Peyer's patch (tissue), 4 donors: ENCODE data around the gene HOXD10. TPM values are rescaled to one million over a fixed set of nuclear protein-coding genes. Genes with fewer than 3 reads are reported as not detected.

ENCODE experiments used
- DNase-seq, 3 donors: peaks; one replicate each; pipeline ENCODE4 v3.0.0-alpha.2; 2017 to 2019
- H3K27ac ChIP-seq, 4 donors: fragments of 200-600 bp; sonication (generic); one replicate each; pipeline ENCODE4 v1.5.1; 2016 to 2019
- H3K27me3 ChIP-seq, 2 donors: fragments of 200-600 bp; sonication (generic); one replicate each; pipeline ENCODE4 v1.5.1; 2019
- H3K36me3 ChIP-seq, 3 donors: fragments of 200-600 bp; sonication (generic); one replicate each; pipeline ENCODE4 v1.5.1; 2016 to 2019
- H3K4me1 ChIP-seq, 4 donors: fragments of 200-600 bp; sonication (generic); one replicate each; pipeline ENCODE4 v1.5.1; 2016 to 2019
- H3K4me3 ChIP-seq, 4 donors: fragments of 200-600 bp; sonication (generic); 1 replicate in 3 of 4; 2 replicates in 1 of 4; pipeline ENCODE4 v1.5.1; 2016 to 2019; ENCODE audit warnings: mild to moderate bottlenecking in 1 of 4
- H3K9me3 ChIP-seq, 4 donors: fragments of 200-600 bp; sonication (generic); one replicate each; pipeline ENCODE4 v1.5.1; 2016 to 2019; ENCODE audit warnings: mild to moderate bottlenecking in 1 of 4
- POLR2A ChIP-seq, 2 donors: fragments of 450-650 bp; IDR thresholded peaks; one replicate each; pipeline ENCODE4 v1.5.1; 2017; ENCODE audit warnings: antibody characterized with exemption in 2 of 2, mild to moderate bottlenecking in 2 of 2, moderate library complexity in 2 of 2
- total RNA-seq, 4 donors: library from RNA; depleted of rRNA; stranded (reverse); fragments of >200 nt; gene quantifications; one replicate each; pipeline ENCODE4 v1.1.0, GENCODE V29; 2016
- TF ChIP-seq, protein P1 (sequence below), 6 experiments: fragments of 450-650 bp in 4 of 6; fragments of 200-600 bp in 2 of 6; sonication (generic) in 1 of 6; IDR thresholded peaks; one replicate each; pipeline ENCODE4 v1.5.1; 2017 to 2019; ENCODE audit warnings: antibody characterized with exemption in 6 of 6, mild to moderate bottlenecking in 3 of 6, moderate library complexity in 1 of 6

The HOXD10 gene
- total RNA-seq, 4 donors from 2014 or later: not detected

DNA sequence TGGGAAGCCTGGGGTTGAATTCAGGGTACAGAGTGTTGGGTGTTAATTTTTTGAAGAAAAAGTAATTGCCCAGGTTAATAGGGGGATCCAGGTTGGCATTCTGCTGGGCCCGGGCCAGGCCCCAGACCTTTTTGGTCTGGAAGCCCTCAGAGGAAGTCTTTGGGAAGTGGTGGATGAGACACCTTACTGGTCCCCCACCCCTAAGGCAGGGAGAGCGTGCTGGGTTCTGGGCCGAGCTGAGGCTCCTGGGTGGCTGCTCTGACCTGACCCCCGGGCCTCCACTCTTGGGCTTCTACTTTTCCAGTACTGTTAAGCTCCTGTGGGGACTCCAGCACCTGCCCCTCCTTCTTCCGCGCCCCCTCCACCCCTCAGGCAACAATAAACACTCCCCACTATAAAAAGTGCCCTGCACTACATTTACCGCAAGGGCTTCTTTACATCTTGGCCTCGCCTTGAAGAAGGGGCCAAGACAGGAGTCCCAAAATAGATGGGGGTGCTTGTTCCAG is 39.8 kb downstream of the HOXD10 start:
- Histone ChIP-seq H3K4me3 (no peak overlapping the region), H3K9me3 (no peaks in the 10 kb centered on the region), H3K4me1 (peaks cover 0 to 23% (median 0%) of the 10 kb centered on the region in 4 donors), H3K27me3 (no peaks in the 10 kb centered on the region), H3K27ac (no peak overlapping the region), H3K36me3 (peaks cover 0 to 11% (median 0%) of the 10 kb centered on the region in 3 donors)
- TF ChIP-seq, protein P1, sequence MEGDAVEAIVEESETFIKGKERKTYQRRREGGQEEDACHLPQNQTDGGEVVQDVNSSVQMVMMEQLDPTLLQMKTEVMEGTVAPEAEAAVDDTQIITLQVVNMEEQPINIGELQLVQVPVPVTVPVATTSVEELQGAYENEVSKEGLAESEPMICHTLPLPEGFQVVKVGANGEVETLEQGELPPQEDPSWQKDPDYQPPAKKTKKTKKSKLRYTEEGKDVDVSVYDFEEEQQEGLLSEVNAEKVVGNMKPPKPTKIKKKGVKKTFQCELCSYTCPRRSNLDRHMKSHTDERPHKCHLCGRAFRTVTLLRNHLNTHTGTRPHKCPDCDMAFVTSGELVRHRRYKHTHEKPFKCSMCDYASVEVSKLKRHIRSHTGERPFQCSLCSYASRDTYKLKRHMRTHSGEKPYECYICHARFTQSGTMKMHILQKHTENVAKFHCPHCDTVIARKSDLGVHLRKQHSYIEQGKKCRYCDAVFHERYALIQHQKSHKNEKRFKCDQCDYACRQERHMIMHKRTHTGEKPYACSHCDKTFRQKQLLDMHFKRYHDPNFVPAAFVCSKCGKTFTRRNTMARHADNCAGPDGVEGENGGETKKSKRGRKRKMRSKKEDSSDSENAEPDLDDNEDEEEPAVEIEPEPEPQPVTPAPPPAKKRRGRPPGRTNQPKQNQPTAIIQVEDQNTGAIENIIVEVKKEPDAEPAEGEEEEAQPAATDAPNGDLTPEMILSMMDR (IDR thresholded peaks at IDR 0.05): no peak
- TF ChIP-seq POLR2A (IDR thresholded peaks at IDR 0.05): no peak
- DNase-seq: no peak

DNA sequence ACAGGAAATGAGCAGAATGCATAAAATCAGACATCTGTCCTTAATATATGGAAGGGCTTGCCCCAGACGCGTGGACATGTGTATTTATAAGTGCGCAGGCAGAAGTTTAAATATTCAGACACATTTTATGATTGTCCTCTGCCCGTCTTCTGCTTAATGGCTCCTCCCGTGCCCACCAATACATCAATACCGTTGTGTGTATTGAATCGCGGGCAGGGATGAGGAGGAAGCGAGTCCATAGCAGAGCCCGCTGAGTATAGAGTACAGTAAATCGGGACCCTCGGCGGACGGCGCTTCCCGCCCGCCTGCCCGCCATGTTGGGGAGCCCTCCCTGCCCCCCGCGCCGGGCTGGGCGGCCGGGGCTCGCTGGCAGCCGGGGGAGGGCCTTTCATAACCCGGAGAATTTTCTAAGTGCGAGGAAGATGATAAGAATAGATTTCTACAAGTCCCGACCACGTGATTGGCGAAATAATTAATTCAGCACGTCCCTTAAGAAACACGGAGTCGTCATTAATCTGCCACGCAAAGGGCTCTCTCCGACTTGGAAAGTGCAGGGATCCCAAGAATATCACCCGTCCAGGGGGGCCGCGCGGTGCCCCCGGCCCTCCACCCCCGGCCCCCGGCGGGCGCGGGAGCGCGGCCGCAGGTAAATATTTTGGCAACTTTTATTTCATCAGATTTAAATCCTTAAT is 40.4 kb downstream of the HOXD10 start, which contains the start of gene HOXD3:
TSS of gene HOXD3 (plus strand) at position 501 of the 692 bp plus-strand sequence. CDS start 11,808 bp downstream, outside the sequence.
- no peaks in the 10 kb centered on the region for H3K27me3 ChIP-seq
- peak in 1 of 3 donors; percentile 27 for DNase-seq
- H3K36me3 ChIP-seq: peaks cover 0 to 11% (median 0%) of the 10 kb centered on the region in 3 donors
- H3K9me3 ChIP-seq: no peaks in the 10 kb centered on the region
- H3K27ac ChIP-seq: peak within 1 kb of the TSS in 1 of 4 donors; percentile 2
- H3K4me3 ChIP-seq: peak within 1 kb of the TSS in 3 of 4 donors; percentile 14 to 62 (median 44)
- H3K4me1 ChIP-seq: peaks cover 0 to 23% (median 0%) of the 10 kb centered on the region in 4 donors
- TF ChIP-seq POLR2A (IDR thresholded peaks at IDR 0.05): no peak
- TF ChIP-seq, protein P1 (IDR thresholded peaks at IDR 0.05): no peak

DNA sequence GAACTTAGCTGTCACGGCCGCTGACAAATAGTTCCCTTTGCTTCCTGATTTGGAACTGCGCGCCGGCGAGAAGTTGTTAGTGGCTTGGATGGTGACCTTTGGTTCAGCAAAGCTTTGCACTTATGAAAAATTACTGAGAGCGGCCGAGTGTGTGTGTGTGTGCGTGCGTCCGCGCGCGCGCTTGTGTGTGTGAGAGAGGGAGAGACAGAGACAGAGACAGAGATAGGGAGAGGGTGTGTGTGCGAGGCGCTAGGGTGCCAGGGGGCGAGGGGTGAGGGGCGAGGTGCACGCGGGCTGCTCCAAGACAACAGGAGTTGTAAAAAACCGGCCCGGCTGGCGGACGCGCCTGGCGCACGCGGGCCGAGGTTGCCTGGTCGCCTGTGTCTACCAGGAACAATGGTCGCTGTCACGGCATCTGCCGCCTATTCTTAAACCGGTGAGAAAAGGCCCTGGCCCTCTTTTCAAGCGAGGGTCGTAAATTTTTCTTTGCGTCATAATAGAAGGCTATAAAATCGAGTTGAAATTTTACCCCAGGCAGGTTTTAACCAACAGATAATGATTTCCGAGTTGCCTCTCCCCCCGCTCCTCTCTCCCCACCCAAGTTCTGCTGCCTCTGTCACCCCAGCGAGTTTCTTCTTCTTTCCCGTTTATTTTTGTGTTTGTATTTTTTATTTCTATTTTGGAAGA is 41.1 kb downstream of the HOXD10 start:
- no peak for TF ChIP-seq POLR2A (IDR thresholded peaks at IDR 0.05)
- TF ChIP-seq, protein P1 (IDR thresholded peaks at IDR 0.05): no peak
- Histone ChIP-seq H3K4me1 (peaks cover 0 to 23% (median 0%) of the 10 kb centered on the region in 4 donors), H3K36me3 (peaks cover 0 to 6% (median 0%) of the 10 kb centered on the region in 3 donors), H3K27ac (peak overlapping the region in 1 of 4 donors; percentile 2), H3K4me3 (peak overlapping the region in 3 of 4 donors; percentile 14 to 62 (median 44)), H3K9me3 (no peaks in the 10 kb centered on the region), H3K27me3 (no peaks in the 10 kb centered on the region)
- peak in 2 of 3 donors; percentile 69 to 74 for DNase-seq

DNA sequence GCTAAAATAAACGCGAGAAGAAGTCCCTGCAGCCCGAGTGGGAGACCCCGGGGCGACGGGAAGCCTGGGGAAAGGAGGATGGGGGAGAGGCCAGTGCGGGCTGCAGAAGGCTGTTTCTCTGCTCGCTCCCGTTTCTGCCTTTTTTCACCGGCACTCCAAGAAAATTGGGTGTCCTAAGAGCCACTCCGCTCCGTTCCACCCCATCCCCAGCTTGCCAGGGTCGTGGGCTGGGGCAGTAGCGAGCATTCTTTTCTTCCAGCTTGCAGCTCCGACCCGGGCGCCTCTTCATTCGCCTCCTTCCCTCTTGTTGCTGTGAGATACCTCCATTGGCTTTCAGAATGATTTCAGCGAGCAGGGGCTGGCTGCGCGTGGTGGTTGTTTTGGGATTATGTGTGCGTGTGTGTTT is 41.6 kb downstream of the HOXD10 start:
- DNase-seq: no peak
- Histone ChIP-seq H3K27ac (no peak overlapping the region), H3K27me3 (no peaks in the 10 kb centered on the region)

More for the DNA sequence above, 41.6 kb downstream of the HOXD10 start:
- Histone ChIP-seq H3K9me3 (no peaks in the 10 kb centered on the region), H3K36me3 (peaks cover 0 to under 1% (median 0%) of the 10 kb centered on the region in 3 donors), H3K4me3 (peak overlapping the region in 2 of 4 donors; percentile 17 to 44), H3K4me1 (peaks cover 0 to 23% (median 0%) of the 10 kb centered on the region in 4 donors)
- TF ChIP-seq POLR2A (IDR thresholded peaks at IDR 0.05): no peak
- TF ChIP-seq, protein P1 (IDR thresholded peaks at IDR 0.05): no peak
